Measurements from ENCODE around the gene TAB2. TPM values are rescaled to one million over a fixed set of nuclear protein-coding genes. Genes with fewer than 3 reads are reported as not detected.

The TAB2 gene
- total and polyA plus RNA-seq, 2 of the 8 experiments (the other 6 are each of a cell fraction or from before 2014, with no cell fraction given): 40.4 to 63.0 TPM

GRCh38 chr6:149389509-149390297 is 72.2 kb downstream of the TAB2 start (continued):
- TF ChIP-seq SP2 (IDR thresholded peaks at IDR 0.05; ENCODE audit: low read length): no peak
- TF ChIP-seq EGR1 (IDR thresholded peaks at IDR 0.05; ENCODE audit: borderline replicate concordance, low read depth, low read length): no peak
